ENCODE results near the gene ZNF836. TPM values are rescaled to one million over a fixed set of nuclear protein-coding genes. Genes with fewer than 3 reads are reported as not detected.
"Not testable (repeated sequence)": the region's sequence is repeated elsewhere in the genome, so short reads cannot be mapped to it uniquely, and the experiment has no call there.

The ZNF836 gene
- total RNA-seq, 1 donor from 2014 or later, result 2.8 TPM

- Histone ChIP-seq H3K27me3 (no peaks in the 10 kb centered on the region), H3K36me3 (peaks cover 88 to 99% of the 10 kb centered on the region in 2 donors), H3K27ac (no peak overlapping the region), H3K4me1 (peaks cover 0 to 3% of the 10 kb centered on the region in 2 donors), H3K4me3 (no peak overlapping the region), H3K9me3 (no peaks in the 10 kb centered on the region)
- intact Hi-C loops (cut with DNase I), result no loop called here
- no peak for DNase-seq (ENCODE audit: low spot score in 2 of 2)
- no peak for TF ChIP-seq CTCF (IDR thresholded peaks at IDR 0.05)
Measured at GRCh38 chr19:52214241-52214640, 42.8 kb upstream of the ZNF836 start.

- Histone ChIP-seq H3K9me3 (no peaks in the 10 kb centered on the region), H3K36me3 (peaks cover 83 to 98% of the 10 kb centered on the region in 2 donors), H3K27ac (no peak overlapping the region), H3K27me3 (no peaks in the 10 kb centered on the region), H3K4me3 (no peak overlapping the region), H3K4me1 (peaks cover 0 to 3% of the 10 kb centered on the region in 2 donors)
- TF ChIP-seq CTCF (IDR thresholded peaks at IDR 0.05), result no peak
- no peak for DNase-seq (ENCODE audit: low spot score in 2 of 2)
- intact Hi-C loops (cut with DNase I), result no loop called here
Measured at GRCh38 chr19:52212572-52213255, 41.3 kb upstream of the ZNF836 start.

- Histone ChIP-seq H3K27ac (no peak overlapping the region), H3K4me3 (no peak overlapping the region), H3K27me3 (no peaks in the 10 kb centered on the region), H3K9me3 (no peaks in the 10 kb centered on the region), H3K36me3 (peaks cover 83 to 98% of the 10 kb centered on the region in 2 donors), H3K4me1 (peaks cover 0 to 3% of the 10 kb centered on the region in 2 donors)
- intact Hi-C loops (cut with DNase I), result no loop called here
- no peak for TF ChIP-seq CTCF (IDR thresholded peaks at IDR 0.05)
- no peak for DNase-seq (ENCODE audit: low spot score in 2 of 2)
Measured at GRCh38 chr19:52211926-52212571, 40.6 kb upstream of the ZNF836 start.

GRCh38 chr19:52211203-52211602, 39.8 kb upstream of the ZNF836 start:
- Histone ChIP-seq H3K27me3 (no peaks in the 10 kb centered on the region), H3K36me3 (peaks cover 83 to 97% of the 10 kb centered on the region in 2 donors), H3K4me1 (peaks cover 0 to 3% of the 10 kb centered on the region in 2 donors), H3K27ac (no peak overlapping the region), H3K9me3 (no peaks in the 10 kb centered on the region), H3K4me3 (no peak overlapping the region)
- TF ChIP-seq CTCF (IDR thresholded peaks at IDR 0.05), result no peak
- DNase-seq (ENCODE audit: low spot score in 2 of 2), result no peak
- intact Hi-C loops (cut with DNase I), result no loop called here

GRCh38 chr19:52206481-52206880, 35.1 kb upstream of the ZNF836 start:
- Histone ChIP-seq H3K4me3 (no peak overlapping the region), H3K27me3 (no peaks in the 10 kb centered on the region), H3K36me3 (peaks cover 81 to 94% of the 10 kb centered on the region in 2 donors), H3K27ac (no peak overlapping the region), H3K4me1 (peaks cover under 1 to 8% of the 10 kb centered on the region in 2 donors), H3K9me3 (no peaks in the 10 kb centered on the region)
- intact Hi-C loops (cut with DNase I), result no loop called here
- TF ChIP-seq CTCF (IDR thresholded peaks at IDR 0.05), result no peak
- no peak for DNase-seq (ENCODE audit: low spot score in 2 of 2)

- not testable (repeated sequence) for H3K27me3 ChIP-seq; H3K9me3 ChIP-seq; DNase-seq (ENCODE audit: low spot score in 2 of 2)
- peak overlapping the region in 1 of 2 donors; percentile 11 for H3K4me3 ChIP-seq
- intact Hi-C loops (cut with DNase I), result loop anchor here (1.0 kb wide), 1 partner anchor 12 kb away; no protein-coding TSS in a partner anchor
- peak overlapping the region; percentile 78 to 90 for H3K27ac ChIP-seq
- H3K36me3 ChIP-seq, result peaks cover 51 to 54% of the 10 kb centered on the region in 2 donors
- H3K4me1 ChIP-seq, result peaks cover 13 to 18% of the 10 kb centered on the region in 2 donors
Measured at GRCh38 chr19:52200755-52201391, 29.5 kb upstream of the ZNF836 start.
